Measurements from ENCODE around the gene TATDN3. TPM values are rescaled to one million over a fixed set of nuclear protein-coding genes. Genes with fewer than 3 reads are reported as not detected.

The TATDN3 gene
- total and polyA plus RNA-seq, 9 of the 15 experiments (the other 6 are each of a cell fraction or from before 2014, with no cell fraction given), result 18.3 to 79.9 (median 28.2) TPM

DNA sequence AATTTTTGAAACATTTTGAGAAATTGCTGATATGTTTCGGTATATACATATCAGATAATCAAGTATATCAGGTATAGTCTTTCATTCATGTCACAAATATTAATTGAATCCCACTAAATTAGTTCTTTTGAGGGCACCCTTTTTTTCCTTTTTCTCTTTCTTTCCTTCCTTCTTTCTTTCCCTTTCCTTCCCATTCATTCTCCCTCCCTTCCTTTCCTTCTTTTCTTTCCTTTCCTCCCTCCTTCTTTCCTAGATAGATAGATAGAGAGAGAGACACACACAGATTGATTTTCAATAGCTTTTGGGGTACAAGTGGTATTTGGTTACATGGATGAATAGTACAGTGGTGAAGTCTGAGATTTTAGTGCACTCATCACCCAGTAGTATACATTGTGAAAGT is 5.8 kb upstream of the TATDN3 start:
- H4K20me1 ChIP-seq (replicated peaks; ENCODE audit: control insufficient read depth, insufficient read depth, low read length), result no peaks in the 10 kb centered on the region
- in situ Hi-C loops (cut with MboI), result no loop called here
- TF ChIP-seq ZBTB8A (IDR thresholded peaks at IDR 0.05; ENCODE audit: partially characterized antibody) (no peak), FOSL1 (tag; conservative IDR thresholded peaks at IDR 0.05) (no peak), SNRNP70 (optimal IDR thresholded peaks at IDR 0.05; ENCODE audit: low read depth, low read length) (no peak), ZNF212 (CRISPR knock-in tag; IDR thresholded peaks at IDR 0.05) (no peak), CCNT2 (IDR thresholded peaks at IDR 0.05; ENCODE audit: borderline replicate concordance, extremely low read depth, insufficient read length, low read depth, low read length) (no peak), PHF20 (IDR thresholded peaks at IDR 0.05; ENCODE audit: partially characterized antibody) (no peak), ZNF512 (tag; IDR thresholded peaks at IDR 0.05) (0 out of 2 replicates have a peak, but pooled peaks have one; percentile 47), TAF15 (IDR thresholded peaks at IDR 0.05; ENCODE audit: low read depth, low read length) (no peak), U2AF2 (optimal IDR thresholded peaks at IDR 0.05; ENCODE audit: low read depth, low read length) (no peak), GMEB1 (CRISPR knock-in tag; IDR thresholded peaks at IDR 0.05) (no peak), GATA2 (CRISPR knock-in tag; IDR thresholded peaks at IDR 0.05) (no peak), SIN3A (IDR thresholded peaks at IDR 0.05; ENCODE audit: borderline replicate concordance in 2 of 2, control insufficient read depth in 1 of 2, low read depth in 2 of 2, low read length in 2 of 2) (no peak), NFYB (IDR thresholded peaks at IDR 0.05; ENCODE audit: extremely low read depth, insufficient read length) (no peak), ZNF583 (CRISPR knock-in tag; IDR thresholded peaks at IDR 0.05) (no peak)
- TF ChIP-seq, protein P1, sequence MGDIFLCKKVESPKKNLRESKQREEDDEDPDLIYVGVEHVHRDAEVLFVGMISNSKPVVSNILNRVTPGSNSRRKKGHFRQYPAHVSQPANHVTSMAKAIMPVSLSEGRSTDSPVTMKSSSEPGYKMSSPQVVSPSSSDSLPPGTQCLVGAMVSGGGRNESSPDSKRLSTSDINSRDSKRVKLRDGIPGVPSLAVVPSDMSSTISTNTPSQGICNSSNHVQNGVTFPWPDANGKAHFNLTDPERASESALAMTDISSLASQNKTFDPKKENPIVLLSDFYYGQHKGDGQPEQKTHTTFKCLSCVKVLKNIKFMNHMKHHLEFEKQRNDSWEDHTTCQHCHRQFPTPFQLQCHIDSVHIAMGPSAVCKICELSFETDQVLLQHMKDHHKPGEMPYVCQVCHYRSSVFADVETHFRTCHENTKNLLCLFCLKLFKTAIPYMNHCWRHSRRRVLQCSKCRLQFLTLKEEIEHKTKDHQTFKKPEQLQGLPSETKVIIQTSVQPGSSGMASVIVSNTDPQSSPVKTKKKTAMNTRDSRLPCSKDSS (IDR thresholded peaks at IDR 0.05; ENCODE audit: low read depth, partially characterized antibody), result peak; percentile 17
- TF ChIP-seq, protein P2, sequence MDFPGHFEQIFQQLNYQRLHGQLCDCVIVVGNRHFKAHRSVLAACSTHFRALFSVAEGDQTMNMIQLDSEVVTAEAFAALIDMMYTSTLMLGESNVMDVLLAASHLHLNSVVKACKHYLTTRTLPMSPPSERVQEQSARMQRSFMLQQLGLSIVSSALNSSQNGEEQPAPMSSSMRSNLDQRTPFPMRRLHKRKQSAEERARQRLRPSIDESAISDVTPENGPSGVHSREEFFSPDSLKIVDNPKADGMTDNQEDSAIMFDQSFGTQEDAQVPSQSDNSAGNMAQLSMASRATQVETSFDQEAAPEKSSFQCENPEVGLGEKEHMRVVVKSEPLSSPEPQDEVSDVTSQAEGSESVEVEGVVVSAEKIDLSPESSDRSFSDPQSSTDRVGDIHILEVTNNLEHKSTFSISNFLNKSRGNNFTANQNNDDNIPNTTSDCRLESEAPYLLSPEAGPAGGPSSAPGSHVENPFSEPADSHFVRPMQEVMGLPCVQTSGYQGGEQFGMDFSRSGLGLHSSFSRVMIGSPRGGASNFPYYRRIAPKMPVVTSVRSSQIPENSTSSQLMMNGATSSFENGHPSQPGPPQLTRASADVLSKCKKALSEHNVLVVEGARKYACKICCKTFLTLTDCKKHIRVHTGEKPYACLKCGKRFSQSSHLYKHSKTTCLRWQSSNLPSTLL (IDR thresholded peaks at IDR 0.05), result 0 out of 2 replicates have a peak, but pooled peaks have one; percentile 36

More for the DNA sequence above, 5.8 kb upstream of the TATDN3 start:
- 92% methylated on average over 1 of the region's 1 CpG for WGBS (ENCODE audit: insufficient coverage, low coverage, missing lambda C conversion rate)
- no peak overlapping the region for H3K4me2 ChIP-seq (ENCODE audit: insufficient read depth, low read length)
- DNase-seq (ENCODE audit: extremely low read depth in 1 of 4, low spot score in 3 of 4) (no peak), ATAC-seq (no peak), FAIRE-seq (no peak)
- H3K36me3 ChIP-seq (ENCODE audit: control insufficient read depth, insufficient read depth, low read length), result peaks cover 74% of the 10 kb centered on the region
- no peak overlapping the region for H3K9ac ChIP-seq (ENCODE audit: insufficient read depth in 1 of 2, low read depth in 2 of 2, low read length in 2 of 2)
- no peak overlapping the region for H3K27ac ChIP-seq (ENCODE audit: extremely low read depth, low read depth, low read length)
- ChIA-PET POLR2A (interaction anchor here (0.6 to 0.8 kb wide), 2 partner anchors 45 to 326 kb away, joined by 4 read pairs; no protein-coding TSS in a partner anchor), CTCF (ENCODE audit: low intra/inter-chr PET ratio) (interaction anchor here (0.5 kb wide), 1 partner anchor 110 kb away, joined by 3 read pairs; no protein-coding TSS in a partner anchor)
- BruUV-seq (replicated peaks), result no TSS peak
- H2AFZ ChIP-seq (ENCODE audit: low read depth, low read length), result no peak overlapping the region
- no peaks in the 10 kb centered on the region for H3K27me3 ChIP-seq (ENCODE audit: control insufficient read depth in 2 of 2, insufficient read depth in 2 of 2, low read length in 2 of 2)
- H3K4me3 ChIP-seq, result no peak overlapping the region
- peaks cover 38% of the 10 kb centered on the region for H3K79me2 ChIP-seq (ENCODE audit: control insufficient read depth, insufficient read depth, low read length)
- intact Hi-C loops (cut with micrococcal nuclease), result no loop called here
- no peaks in the 10 kb centered on the region for H3K9me3 ChIP-seq (replicated peaks; ENCODE audit: control insufficient read depth, insufficient read depth, low read depth, low read length)
- no peaks in the 10 kb centered on the region for H3K9me1 ChIP-seq (ENCODE audit: control insufficient read depth, insufficient read depth, low read length)
- H3K4me1 ChIP-seq (replicated peaks in 1 of 2; ENCODE audit: control insufficient read depth in 2 of 2, insufficient read depth in 2 of 2, low read length in 2 of 2), result peaks cover 3 to 8% of the 10 kb centered on the region in 2 experiments; a peak in 3 of 5 replicates
